Neural cell (in vitro differentiated cells): ENCODE data around the gene CPNE5. TPM values are rescaled to one million over a fixed set of nuclear protein-coding genes. Genes with fewer than 3 reads are reported as not detected.

Experiments used
- H2AFZ ChIP-seq: fragments of 200-600, 300-800 bp; sonication (generic), shearing (Covaris generic); 2 replicates; pipeline ENCODE4 v1.6.0; 2014; ENCODE audit warnings: low read depth, mild to moderate bottlenecking, antibody characterized with exemption, low read length, moderate library complexity
- H3F3A ChIP-seq: fragments of 200-600 bp; shearing (Covaris generic); 2 replicates; pipeline ENCODE4 v1.6.1; 2016; ENCODE audit warnings: mild to moderate bottlenecking, moderate library complexity, mixed read lengths, antibody characterized with exemption, low read length; ENCODE audit not compliant: insufficient read depth, poor library complexity, severe bottlenecking
- H3K27ac ChIP-seq: fragments of 200-600, 300-800 bp; sonication (generic), shearing (Covaris generic); 2 replicates; pipeline ENCODE4 v1.5.1; 2014; ENCODE audit warnings: mild to moderate bottlenecking, low read length, moderate library complexity
- H3K27me3 ChIP-seq: fragments of 300-800, 200-600 bp; sonication (generic), shearing (Covaris generic); 2 replicates; pipeline ENCODE4 v1.6.0; 2014; ENCODE audit warnings: mild to moderate bottlenecking, low read depth, low read length, moderate library complexity; ENCODE audit not compliant: insufficient read depth
- H3K36me3 ChIP-seq: fragments of 300-800, 200-600 bp; sonication (generic), shearing (Covaris generic); 2 replicates; pipeline ENCODE4 v1.5.1; 2014; ENCODE audit warnings: mild to moderate bottlenecking, antibody characterized with exemption, low read length, moderate library complexity; ENCODE audit not compliant: insufficient read depth
- H3K4me2 ChIP-seq: fragments of 300-800, 200-600 bp; sonication (generic), shearing (Covaris generic); 2 replicates; pipeline ENCODE4 v1.6.0; 2014; ENCODE audit warnings: mild to moderate bottlenecking, low read length
- H3K4me3 ChIP-seq: fragments of 300-800, 200-600 bp; sonication (generic), shearing (Covaris generic); 2 replicates; pipeline ENCODE4 v1.5.1; 2014; ENCODE audit warnings: mild to moderate bottlenecking, low read length, moderate library complexity
- H3K79me2 ChIP-seq: fragments of 200-600 bp; shearing (Covaris generic); replicated peaks from 2 replicates; pipeline ENCODE4 v1.6.0; 2014; ENCODE audit warnings: mild to moderate bottlenecking, low read length, moderate library complexity; ENCODE audit not compliant: insufficient read depth
- H3K9ac ChIP-seq: fragments of 300-800, 200-600 bp; sonication (generic), shearing (Covaris generic); 2 replicates; pipeline ENCODE4 v1.6.1; 2016; ENCODE audit warnings: mild to moderate bottlenecking, low read length, mixed read lengths
- H3K9me2 ChIP-seq: fragments of 200-600 bp; shearing (Covaris generic); 2 replicates; pipeline ENCODE4 v1.6.1; 2016; ENCODE audit warnings: mild to moderate bottlenecking, low read length, mixed read lengths; ENCODE audit not compliant: insufficient read depth
- H3K9me3 ChIP-seq: fragments of 200-600, 300-800 bp; sonication (generic), shearing (Covaris generic); 2 replicates; pipeline ENCODE4 v1.6.1; 2016; ENCODE audit warnings: mild to moderate bottlenecking, mixed run types, low read length, moderate library complexity, mixed read lengths
- H4K20me1 ChIP-seq: fragments of 200-600 bp; shearing (Covaris generic); 2 replicates; pipeline ENCODE4 v1.6.1; 2016; ENCODE audit warnings: mild to moderate bottlenecking, mixed run types; ENCODE audit not compliant: insufficient read depth
- EP300 ChIP-seq: fragments of 450-650 bp; conservative IDR thresholded peaks from 2 replicates; pipeline ENCODE4 v1.6.1; 2014; ENCODE audit warnings: antibody characterized with exemption, mild to moderate bottlenecking, moderate library complexity; ENCODE audit not compliant: poor library complexity, severe bottlenecking
- EZH2 ChIP-seq: fragments of 200-600, 300-800 bp; shearing (Covaris generic), sonication (generic); IDR thresholded peaks from 2 replicates; pipeline ENCODE4 v1.6.1; 2014; ENCODE audit warnings: antibody characterized with exemption, low read length, borderline replicate concordance, mild to moderate bottlenecking; ENCODE audit not compliant: insufficient read depth, poor library complexity, severe bottlenecking
- MXI1 ChIP-seq: fragments of 450-650 bp; conservative IDR thresholded peaks from 2 replicates; pipeline ENCODE4 v1.6.1; 2014; ENCODE audit warnings: antibody characterized with exemption, mild to moderate bottlenecking; ENCODE audit not compliant: poor library complexity, severe bottlenecking
- POLR2AphosphoS5 ChIP-seq: IDR thresholded peaks from 2 replicates; pipeline ENCODE4 v1.6.1; 2012
- RAD21 ChIP-seq: fragments of 450-650 bp; conservative IDR thresholded peaks from 2 replicates; pipeline ENCODE4 v1.6.1; 2014; ENCODE audit warnings: antibody characterized with exemption, mild to moderate bottlenecking, moderate library complexity
- REST ChIP-seq: IDR thresholded peaks from 2 replicates; pipeline ENCODE4 v1.6.1; 2012; ENCODE audit warnings: borderline replicate concordance
- SMC3 ChIP-seq: fragments of 450-650 bp; conservative IDR thresholded peaks from 2 replicates; pipeline ENCODE4 v1.6.1; 2014; ENCODE audit warnings: antibody characterized with exemption, mild to moderate bottlenecking, moderate library complexity; ENCODE audit not compliant: poor library complexity
- TAF1 ChIP-seq: IDR thresholded peaks from 2 replicates; pipeline ENCODE4 v1.6.1; 2012; ENCODE audit warnings: low read depth
- polyA plus RNA-seq: library from polyadenylated mRNA; depleted of rRNA; stranded (reverse); fragments of >200 nt; gene quantifications from 2 replicates; pipeline ENCODE4 v1.2.3, GENCODE V29; 2014
- TF ChIP-seq, protein P1 (sequence below): fragments of 450-650 bp; IDR thresholded peaks from 2 replicates; pipeline ENCODE4 v1.5.1; 2014; ENCODE audit warnings: antibody characterized with exemption, mild to moderate bottlenecking, moderate library complexity; ENCODE audit not compliant: poor library complexity, severe bottlenecking

Gene CPNE5
- polyA plus RNA-seq, 1 donor from 2014 or later: 8.7 TPM

DNA sequence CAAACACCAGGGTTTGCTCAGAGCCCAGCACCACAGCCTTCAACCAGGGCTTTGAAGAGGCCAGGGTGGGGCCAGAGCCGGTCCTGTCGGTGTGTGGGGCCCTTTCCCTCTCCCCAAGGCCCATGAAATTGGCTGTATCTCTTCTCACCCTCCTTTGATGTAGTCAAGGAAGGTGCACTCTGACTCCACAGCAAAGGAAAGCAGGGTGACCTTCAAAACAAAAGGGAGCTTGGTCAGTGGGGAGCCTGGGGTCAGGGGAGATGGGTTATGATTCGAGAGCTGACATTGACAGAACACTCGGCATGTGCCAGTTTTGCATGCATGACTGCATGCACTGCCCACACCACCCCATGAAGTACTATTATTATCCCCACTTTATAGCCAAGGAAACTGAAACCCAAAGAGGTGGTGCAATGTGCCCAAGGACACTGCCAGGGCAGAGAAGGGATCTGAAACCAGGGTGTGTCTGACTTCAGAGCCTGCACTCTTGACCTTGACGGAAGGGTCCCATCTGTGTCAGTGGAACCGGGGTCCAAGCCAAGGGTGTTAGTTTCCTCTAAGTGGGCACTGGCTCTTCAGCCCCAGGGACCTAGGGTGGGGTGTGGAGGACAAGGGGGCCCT, 86.2 kb downstream of the CPNE5 start:
- TF ChIP-seq, protein P1, sequence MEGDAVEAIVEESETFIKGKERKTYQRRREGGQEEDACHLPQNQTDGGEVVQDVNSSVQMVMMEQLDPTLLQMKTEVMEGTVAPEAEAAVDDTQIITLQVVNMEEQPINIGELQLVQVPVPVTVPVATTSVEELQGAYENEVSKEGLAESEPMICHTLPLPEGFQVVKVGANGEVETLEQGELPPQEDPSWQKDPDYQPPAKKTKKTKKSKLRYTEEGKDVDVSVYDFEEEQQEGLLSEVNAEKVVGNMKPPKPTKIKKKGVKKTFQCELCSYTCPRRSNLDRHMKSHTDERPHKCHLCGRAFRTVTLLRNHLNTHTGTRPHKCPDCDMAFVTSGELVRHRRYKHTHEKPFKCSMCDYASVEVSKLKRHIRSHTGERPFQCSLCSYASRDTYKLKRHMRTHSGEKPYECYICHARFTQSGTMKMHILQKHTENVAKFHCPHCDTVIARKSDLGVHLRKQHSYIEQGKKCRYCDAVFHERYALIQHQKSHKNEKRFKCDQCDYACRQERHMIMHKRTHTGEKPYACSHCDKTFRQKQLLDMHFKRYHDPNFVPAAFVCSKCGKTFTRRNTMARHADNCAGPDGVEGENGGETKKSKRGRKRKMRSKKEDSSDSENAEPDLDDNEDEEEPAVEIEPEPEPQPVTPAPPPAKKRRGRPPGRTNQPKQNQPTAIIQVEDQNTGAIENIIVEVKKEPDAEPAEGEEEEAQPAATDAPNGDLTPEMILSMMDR: no peak
- TF ChIP-seq RAD21 (no peak), REST (no peak), EZH2 (no peak), EP300 (no peak), SMC3 (no peak), TAF1 (no peak), MXI1 (no peak)
- H3F3A ChIP-seq: no peaks in the 10 kb centered on the region
- no peak overlapping the region for H3K9ac ChIP-seq
- H3K27ac ChIP-seq: no peak overlapping the region
- H3K4me3 ChIP-seq: no peak overlapping the region
- H3K79me2 ChIP-seq: no peaks in the 10 kb centered on the region
- H3K9me2 ChIP-seq: no peaks in the 10 kb centered on the region
- no peaks in the 10 kb centered on the region for H3K9me3 ChIP-seq
- H3K36me3 ChIP-seq: no peaks in the 10 kb centered on the region
- H3K4me2 ChIP-seq: no peak overlapping the region
- no peak overlapping the region for H2AFZ ChIP-seq
- H4K20me1 ChIP-seq: no peaks in the 10 kb centered on the region
- H3K27me3 ChIP-seq: no peaks in the 10 kb centered on the region

DNA sequence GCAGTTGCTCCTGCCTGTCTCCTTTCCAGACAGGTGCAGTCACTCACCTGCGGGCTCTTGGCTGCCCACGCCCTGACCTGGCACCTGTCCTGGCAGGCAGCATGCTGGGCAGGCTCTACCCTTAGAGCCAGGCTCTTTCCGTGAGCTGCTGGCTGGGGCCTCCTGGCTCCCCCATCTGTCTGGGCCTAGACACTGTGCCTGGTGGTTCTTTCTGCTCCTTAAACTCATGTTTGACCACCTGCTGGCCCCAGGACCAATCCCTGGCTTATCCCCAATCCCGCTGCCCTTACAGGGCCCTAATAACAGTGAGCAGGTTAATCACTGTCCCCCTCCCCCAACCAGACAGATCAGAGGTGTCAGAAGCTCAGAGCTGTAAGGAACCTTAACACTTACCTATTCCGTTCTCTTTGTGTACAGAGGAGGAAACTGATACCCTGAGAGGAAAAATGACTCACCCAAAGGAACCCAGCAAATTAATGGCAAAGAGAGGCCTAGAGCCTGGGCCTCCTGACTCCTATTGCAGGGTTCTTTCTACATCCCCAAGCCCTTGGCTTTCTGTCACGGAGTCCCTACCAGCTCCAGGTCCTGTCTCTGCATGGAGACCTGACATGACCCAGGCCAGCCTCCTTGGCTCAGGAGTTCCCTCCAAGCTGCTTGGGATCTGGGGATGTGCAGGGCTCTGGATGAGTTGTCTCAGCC, 86.9 kb downstream of the CPNE5 start:
- Histone ChIP-seq H3K36me3 (no peaks in the 10 kb centered on the region), H2AFZ (no peak overlapping the region)

More for the DNA sequence above, 86.9 kb downstream of the CPNE5 start:
- TF ChIP-seq TAF1: no peak
- no peak for TF ChIP-seq EP300
- no peak for TF ChIP-seq SMC3
- no peak for TF ChIP-seq POLR2AphosphoS5
- TF ChIP-seq, protein P1: no peak
- no peak for TF ChIP-seq REST
- no peak for TF ChIP-seq EZH2
- TF ChIP-seq RAD21: no peak
- no peak for TF ChIP-seq MXI1
- no peaks in the 10 kb centered on the region for H3K79me2 ChIP-seq
- H3K4me3 ChIP-seq: no peak overlapping the region
- H3K4me2 ChIP-seq: no peak overlapping the region
- no peaks in the 10 kb centered on the region for H3K9me2 ChIP-seq
- H3K27ac ChIP-seq: no peak overlapping the region
- no peak overlapping the region for H3K9ac ChIP-seq
- no peaks in the 10 kb centered on the region for H3F3A ChIP-seq
- no peaks in the 10 kb centered on the region for H3K27me3 ChIP-seq
- H4K20me1 ChIP-seq: no peaks in the 10 kb centered on the region
- no peaks in the 10 kb centered on the region for H3K9me3 ChIP-seq
